Germinal center (tissue), 1 donor: ENCODE results near the gene CLHC1.
"Not testable (repeated sequence)": the region's sequence is repeated elsewhere in the genome, so short reads cannot be mapped to it uniquely, and the experiment has no call there.

Source experiments
- DNase-seq: peaks from one replicate; pipeline ENCODE4 v3.0.0; 2012; ENCODE audit warnings: mixed read lengths, low spot score

Gene CLHC1

GRCh38 chr2:55232863-55233657 lies 967 bp upstream of the CLHC1 start:
- peak; percentile 54 for DNase-seq

GRCh38 chr2:55231546-55232083 lies 478 bp downstream of the CLHC1 start:
- no peak for DNase-seq

DNA sequence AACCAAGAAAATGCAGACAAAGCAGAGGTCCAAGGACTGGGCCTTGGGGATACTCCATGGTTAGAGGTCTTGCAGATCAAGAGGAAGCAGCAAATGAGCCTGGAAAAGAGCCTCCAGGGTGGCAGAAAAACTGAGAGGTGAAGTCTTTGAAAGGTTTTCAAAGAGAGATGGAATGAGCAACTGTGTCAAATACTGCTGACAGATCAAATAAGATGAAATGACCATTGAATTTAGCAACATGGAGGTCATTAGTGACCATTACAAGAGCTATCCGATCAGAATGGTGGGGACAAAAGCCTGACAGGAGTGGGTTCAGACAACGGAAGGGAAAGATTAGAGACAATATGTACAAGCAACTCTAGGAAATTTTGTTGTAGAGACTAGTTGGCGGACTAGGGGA lies 1.5 kb downstream of the CLHC1 start:
- no peak for DNase-seq

DNA sequence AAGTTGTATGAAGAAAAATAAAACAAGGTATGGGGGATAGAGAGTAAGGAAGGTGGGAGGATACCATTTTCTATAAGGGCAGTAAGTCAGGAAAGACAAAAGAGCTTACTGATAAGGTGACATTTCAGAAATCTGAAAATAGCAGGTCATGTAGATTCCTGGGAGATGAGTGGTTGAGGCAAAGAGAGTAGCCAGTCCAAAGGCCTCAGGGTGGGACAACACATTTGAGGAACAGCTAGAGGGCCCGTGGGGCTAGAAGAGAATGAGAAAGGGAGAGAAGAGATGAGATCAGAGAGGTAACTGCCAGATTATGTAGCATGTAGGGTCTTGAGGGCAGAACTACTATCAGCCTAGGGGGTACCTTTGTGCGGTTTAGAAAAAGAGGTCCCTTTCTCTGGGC lies 2.9 kb downstream of the CLHC1 start:
- no peak for DNase-seq

DNA sequence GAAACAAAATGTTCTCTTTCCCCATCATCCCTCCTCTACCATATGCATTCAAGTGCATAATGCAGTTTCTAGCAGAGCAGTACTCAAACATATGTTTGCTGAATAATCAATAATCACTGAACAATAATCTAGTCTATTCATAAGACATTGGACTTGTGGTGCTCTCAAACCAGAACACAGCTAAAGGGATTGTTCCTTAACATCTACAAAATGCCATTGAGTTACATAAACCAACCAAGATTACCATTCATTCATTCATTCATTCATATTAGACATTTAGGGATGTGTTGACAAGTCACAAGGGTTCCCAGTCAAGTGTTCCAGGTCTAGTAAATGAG lies 3.9 kb downstream of the CLHC1 start:
- DNase-seq = no peak

DNA sequence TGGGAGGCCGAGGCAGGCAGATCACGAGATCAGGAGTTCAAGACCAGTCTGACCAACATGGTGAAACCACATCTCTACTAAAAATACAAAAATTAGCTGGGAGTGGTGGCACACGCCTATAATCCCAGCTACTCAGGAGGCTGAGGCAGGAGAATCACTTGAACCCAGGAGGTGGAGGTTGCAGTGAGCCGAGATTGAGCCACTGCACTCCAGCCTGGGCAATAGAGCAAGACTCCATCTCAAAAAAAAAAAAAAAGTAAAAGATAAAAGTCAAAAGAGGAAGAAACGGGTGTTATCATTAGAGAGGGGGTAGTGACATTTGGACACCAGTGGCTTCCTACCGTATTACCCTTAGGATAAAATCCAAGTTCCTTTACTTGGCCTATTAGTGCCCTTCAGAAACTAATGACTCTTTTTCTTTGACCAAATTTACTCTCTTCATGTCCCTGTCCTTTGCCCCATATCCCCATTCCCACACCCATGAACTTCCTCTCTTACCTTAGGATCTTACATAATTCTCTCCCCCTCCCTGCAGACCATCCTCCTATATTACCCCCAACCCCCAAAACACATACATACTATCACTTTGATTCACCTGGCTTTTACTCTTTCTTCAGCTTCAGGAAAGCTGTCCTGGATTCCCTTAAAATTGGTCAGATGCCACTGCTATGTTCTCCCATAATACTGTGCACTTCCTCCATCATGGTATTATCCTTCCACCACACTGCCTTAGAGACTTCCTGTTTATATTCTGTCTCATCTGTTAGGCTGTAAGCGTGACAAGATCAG lies 4.5 kb downstream of the CLHC1 start:
- not testable (repeated sequence) for DNase-seq

DNA sequence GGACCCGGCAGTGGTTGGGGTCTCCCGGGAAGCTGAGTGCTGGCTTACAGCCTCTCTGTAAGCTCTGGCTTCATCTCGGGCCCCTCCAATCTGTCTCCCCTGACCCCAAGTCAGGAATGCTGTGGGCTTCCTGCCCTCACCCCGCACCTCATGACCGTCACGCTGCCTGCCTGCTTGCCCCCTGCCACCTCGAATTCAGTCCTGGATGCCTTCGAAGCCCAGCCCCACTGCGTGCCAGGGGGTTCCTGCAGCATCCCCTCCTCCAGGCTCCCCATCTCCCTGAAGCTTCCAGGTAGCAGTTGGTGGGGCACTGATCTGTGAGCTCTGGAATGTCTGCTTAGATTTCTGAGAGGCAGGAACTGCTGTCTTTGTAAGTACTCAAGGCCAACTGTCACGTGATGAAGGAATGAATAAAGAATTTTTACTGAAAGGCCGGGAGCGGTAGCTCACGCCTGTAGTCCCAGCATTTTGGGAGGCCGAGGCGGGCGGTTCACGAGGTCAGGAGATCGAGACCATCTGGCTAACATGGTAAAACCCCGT lies 6.5 kb downstream of the CLHC1 start:
- no peak for DNase-seq

- DNase-seq = no peak
Measured at GRCh38 chr2:55224761-55225261, 7.3 kb downstream of the CLHC1 start.

- DNase-seq = no peak
Measured at GRCh38 chr2:55223958-55224760, 7.9 kb downstream of the CLHC1 start.

GRCh38 chr2:55213822-55214221 lies 18.3 kb downstream of the CLHC1 start:
- no peak for DNase-seq

- DNase-seq = no peak
Measured at GRCh38 chr2:55204950-55205349, 27.1 kb downstream of the CLHC1 start.

DNA sequence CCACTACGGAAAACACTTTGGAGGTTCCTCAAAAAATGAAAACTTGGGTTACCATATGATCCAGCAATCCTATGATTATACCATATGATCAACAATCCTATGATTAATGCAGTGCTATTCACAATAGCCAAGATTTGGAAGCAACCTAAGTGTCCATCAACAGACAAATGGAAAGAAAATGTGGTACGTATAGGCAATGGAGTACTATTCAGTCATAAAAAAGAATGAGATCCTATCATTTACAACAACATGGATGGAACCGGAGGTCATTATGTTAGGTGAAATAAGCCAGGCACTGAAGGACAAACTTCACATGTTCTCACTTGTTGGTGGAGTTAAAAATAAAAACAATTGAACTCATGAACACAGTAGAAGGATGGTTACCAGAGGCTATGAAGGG lies 27.6 kb downstream of the CLHC1 start:
- no peak for DNase-seq

- no peak for DNase-seq
Measured at GRCh38 chr2:55200416-55200815, 31.7 kb downstream of the CLHC1 start.

DNA sequence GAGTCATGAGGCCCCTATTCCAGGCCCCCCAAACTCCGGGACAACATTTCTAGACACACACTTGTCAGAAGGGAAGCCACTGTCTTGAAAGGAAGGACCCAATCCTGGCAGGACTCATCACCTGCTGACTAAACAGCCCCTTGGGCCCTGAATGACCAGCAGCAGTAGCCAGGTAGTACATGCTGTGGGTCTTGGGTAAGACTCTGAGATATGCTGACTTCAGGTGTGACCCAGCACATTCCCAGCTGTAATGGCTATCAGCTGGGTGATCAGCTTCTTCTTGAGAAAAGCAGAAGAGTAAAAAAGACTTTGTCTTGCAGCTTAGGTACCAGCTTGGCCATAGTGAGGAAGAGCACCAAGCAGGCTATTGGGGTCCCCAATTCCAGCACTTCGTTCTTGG lies 35.6 kb downstream of the CLHC1 start:
- DNase-seq = no peak

DNA sequence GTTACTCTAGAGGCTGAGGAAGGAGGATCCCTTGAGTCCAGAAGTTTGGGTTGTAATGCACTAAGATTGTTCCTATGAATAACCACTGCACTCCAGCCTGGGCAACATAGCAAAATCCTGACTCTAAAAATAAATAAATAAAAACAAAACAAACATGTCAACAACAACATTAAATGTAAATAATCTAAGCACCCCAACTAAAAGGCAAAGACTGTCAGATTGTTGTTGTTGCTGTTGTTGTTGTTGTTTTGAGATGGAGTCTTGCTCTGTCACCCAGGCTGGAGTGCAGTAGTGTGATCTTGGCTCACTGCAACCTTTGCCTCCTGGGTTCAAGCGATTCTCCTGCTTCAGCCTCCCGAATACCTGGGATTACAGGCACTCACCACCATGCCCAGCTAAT lies 40.2 kb downstream of the CLHC1 start:
- not testable (repeated sequence) for DNase-seq

GRCh38 chr2:55186837-55187236 lies 45.3 kb downstream of the CLHC1 start:
- not testable (repeated sequence) for DNase-seq

DNA sequence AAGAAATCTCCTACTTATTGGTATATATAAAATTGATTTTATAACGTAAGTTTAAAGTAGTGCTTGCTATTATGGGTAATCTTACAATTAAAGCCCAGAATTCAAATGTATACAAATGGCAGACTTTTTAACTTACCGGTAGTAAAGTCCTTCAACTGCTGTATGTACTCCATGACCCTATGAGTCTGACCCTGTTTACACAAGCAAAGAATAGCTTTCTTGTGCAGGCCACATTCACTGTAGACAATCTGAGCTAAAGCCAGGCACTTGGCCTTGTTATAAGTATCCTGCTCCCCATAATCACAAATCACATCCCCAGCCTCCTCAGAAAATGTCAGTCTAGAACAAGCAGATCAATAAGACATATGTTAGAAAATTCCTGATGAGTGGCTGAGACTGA lies 51.7 kb downstream of the CLHC1 start:
- DNase-seq = no peak

- no peak for DNase-seq
Measured at GRCh38 chr2:55176094-55176415, 56.0 kb downstream of the CLHC1 start.

DNA sequence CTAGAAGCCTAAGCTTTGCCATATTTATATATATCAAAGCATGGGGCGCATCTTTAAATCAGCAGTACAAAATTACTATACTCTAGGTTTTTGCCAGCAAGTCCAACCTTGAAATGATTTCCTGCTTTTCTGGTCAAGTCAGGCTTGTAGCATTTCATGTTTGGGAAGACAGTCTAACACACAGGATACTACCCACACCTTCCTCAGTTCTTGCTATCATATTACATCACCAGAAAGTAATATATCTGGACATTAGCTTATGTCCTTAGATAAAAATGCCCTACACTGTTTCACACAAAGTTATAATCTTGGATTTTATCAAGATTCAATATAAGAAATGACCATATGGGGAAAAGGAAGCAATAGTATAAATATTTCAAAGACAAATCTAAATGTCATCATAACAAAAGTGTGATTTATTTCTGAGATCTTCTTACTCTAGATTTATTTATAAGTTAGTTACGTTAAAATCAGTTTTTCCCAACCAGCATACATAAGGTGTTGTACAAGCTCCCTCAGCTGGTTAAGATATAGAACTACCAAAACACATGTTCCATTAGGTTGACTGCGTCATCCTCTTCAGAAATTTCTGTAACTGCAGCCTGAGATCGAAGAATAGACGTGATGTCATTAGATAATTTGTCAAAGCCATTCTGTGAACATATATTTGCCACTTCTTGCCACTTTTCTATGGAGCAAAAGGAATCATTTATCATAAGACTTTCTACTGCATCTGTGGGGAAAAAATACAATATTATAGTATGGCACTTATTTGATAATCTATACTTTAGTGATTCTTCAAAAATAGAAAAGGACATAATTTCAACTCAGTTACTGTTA lies 56.6 kb downstream of the CLHC1 start:
- DNase-seq = peak; percentile 69

DNA sequence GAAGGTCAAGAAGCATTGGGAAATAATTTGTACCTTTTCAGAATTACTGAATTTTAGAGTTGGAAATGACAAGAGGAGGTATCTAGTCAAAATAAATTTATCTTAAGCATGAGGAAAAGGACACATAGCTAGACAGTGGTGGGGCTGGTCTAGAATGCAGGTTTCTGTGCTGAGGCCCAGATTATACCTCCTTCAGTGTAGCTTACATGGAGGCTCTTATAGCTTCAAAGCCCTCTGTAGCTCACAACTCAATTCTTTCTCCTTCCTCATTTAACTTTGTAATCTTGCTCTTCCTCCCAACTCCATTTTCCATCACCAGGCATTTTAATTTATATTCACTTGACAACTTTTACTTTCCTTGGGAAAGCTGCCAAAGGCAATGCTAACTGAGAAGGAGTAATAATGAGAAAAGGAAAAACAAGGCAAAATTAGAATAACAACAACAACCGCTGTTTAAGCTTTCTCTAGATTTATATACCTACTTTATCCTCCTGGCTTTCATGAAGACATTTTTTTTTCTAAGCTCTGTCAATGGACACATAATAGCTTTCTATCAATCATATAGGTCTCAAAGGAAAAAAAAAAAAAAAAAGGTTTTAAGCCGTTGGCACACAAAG lies 58.5 kb downstream of the CLHC1 start:
- no peak for DNase-seq

GRCh38 chr2:55169915-55170314 lies 62.2 kb downstream of the CLHC1 start:
- DNase-seq = no peak
